ENCODE results near the gene RHPN2. TPM values are rescaled to one million over a fixed set of nuclear protein-coding genes. Genes with fewer than 3 reads are reported as not detected.

RHPN2 gene
- total and polyA plus RNA-seq, 2 of the 13 experiments (the other 11 are each of a cell fraction or from before 2014, with no cell fraction given), result 20.3 to 48.0 TPM

DNA sequence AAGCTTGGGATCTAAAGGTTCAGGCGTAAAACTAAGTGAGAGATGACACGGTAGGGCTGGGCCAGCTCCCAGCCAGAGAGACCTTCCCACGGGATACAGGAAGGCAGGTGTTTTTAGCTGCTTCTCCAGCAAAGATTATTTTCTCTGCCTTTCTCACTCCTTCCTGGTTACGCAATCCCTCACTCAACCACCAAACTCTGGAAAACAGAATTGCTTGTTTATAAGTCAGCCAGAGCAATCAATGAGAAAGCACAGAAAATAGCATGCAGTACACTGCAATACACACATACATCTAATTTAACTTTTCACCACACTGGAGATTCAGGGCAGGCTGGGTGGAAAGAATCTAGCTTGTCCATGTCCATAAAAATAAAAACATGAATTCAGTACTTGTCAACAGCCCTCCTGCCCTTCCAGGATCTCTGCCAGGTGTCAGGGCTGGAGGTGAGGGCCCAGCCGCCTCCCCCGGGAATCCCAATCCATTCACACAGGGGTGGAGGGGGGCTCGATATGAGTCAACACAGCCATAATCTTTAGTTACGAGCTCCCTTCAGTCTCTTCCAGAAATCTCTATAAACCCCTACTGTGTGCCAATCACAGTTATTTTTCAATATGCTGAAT, 12.2 kb downstream of the RHPN2 start (continued):
- TF ChIP-seq, protein P1, sequence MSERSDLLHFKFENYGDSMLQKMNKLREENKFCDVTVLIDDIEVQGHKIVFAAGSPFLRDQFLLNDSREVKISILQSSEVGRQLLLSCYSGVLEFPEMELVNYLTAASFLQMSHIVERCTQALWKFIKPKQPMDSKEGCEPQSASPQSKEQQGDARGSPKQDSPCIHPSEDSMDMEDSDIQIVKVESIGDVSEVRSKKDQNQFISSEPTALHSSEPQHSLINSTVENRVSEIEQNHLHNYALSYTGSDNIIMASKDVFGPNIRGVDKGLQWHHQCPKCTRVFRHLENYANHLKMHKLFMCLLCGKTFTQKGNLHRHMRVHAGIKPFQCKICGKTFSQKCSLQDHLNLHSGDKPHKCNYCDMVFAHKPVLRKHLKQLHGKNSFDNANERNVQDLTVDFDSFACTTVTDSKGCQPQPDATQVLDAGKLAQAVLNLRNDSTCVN (CRISPR knock-in tag; IDR thresholded peaks at IDR 0.05; ENCODE audit: borderline replicate concordance), result no peak
- TF ChIP-seq REPIN1 (CRISPR knock-in tag; IDR thresholded peaks at IDR 0.05; ENCODE audit: borderline replicate concordance, low read depth) (no peak), CREB1 (IDR thresholded peaks at IDR 0.05) (no peak), CREB1 (CRISPR knock-in tag; IDR thresholded peaks at IDR 0.05) (peak; percentile 39), NR2F6 (IDR thresholded peaks at IDR 0.05) (no peak), NR2F6 (CRISPR knock-in tag; IDR thresholded peaks at IDR 0.05) (peak; percentile 30; the same call in 1 of the 2 replicates), ZNF331 (CRISPR knock-in tag; IDR thresholded peaks at IDR 0.05) (peak; percentile 62; the same call in 1 of the 2 replicates), ZNF605 (CRISPR knock-in tag; IDR thresholded peaks at IDR 0.05) (peak; percentile 45; the same call in 1 of the 2 replicates), TGIF2 (CRISPR knock-in tag; IDR thresholded peaks at IDR 0.05) (no peak), FOXK1 (CRISPR knock-in tag; IDR thresholded peaks at IDR 0.05; ENCODE audit: borderline replicate concordance, low read depth) (peak; percentile 80; the same call in 1 of the 2 replicates), ZFP37 (CRISPR knock-in tag; IDR thresholded peaks at IDR 0.05; ENCODE audit: borderline replicate concordance) (no peak), ZBTB25 (CRISPR knock-in tag; IDR thresholded peaks at IDR 0.05) (peak; percentile 76; the same call in 1 of the 2 replicates), FOXP1 (IDR thresholded peaks at IDR 0.05) (no peak), FOXP1 (CRISPR knock-in tag; IDR thresholded peaks at IDR 0.05) (peak; percentile 88), NFKBIZ (CRISPR knock-in tag; IDR thresholded peaks at IDR 0.05) (no peak), SOX5 (CRISPR knock-in tag; IDR thresholded peaks at IDR 0.05; ENCODE audit: borderline replicate concordance) (peak; percentile 65; the same call in 1 of the 2 replicates), FLYWCH1 (CRISPR knock-in tag; IDR thresholded peaks at IDR 0.05) (no peak), THRA (CRISPR knock-in tag; IDR thresholded peaks at IDR 0.05; ENCODE audit: borderline replicate concordance) (peak; percentile 46; the same call in 1 of the 2 replicates), YEATS2 (CRISPR knock-in tag; IDR thresholded peaks at IDR 0.05; ENCODE audit: borderline replicate concordance) (peak; percentile 30; the same call in 1 of the 2 replicates), ZNF766 (CRISPR knock-in tag; IDR thresholded peaks at IDR 0.05; ENCODE audit: borderline replicate concordance) (no peak), ZNF614 (CRISPR knock-in tag; IDR thresholded peaks at IDR 0.05; ENCODE audit: borderline replicate concordance) (0 out of 2 replicates have a peak, but pooled peaks have one; percentile 82), SRF (IDR thresholded peaks at IDR 0.05; ENCODE audit: low read depth, low read length) (no peak), HOMEZ (CRISPR knock-in tag; IDR thresholded peaks at IDR 0.05; ENCODE audit: low read depth) (peak; percentile 62; the same call in 1 of the 2 replicates), ZNF143 (CRISPR knock-in tag; IDR thresholded peaks at IDR 0.05) (no peak)
- TF ChIP-seq, protein P2, sequence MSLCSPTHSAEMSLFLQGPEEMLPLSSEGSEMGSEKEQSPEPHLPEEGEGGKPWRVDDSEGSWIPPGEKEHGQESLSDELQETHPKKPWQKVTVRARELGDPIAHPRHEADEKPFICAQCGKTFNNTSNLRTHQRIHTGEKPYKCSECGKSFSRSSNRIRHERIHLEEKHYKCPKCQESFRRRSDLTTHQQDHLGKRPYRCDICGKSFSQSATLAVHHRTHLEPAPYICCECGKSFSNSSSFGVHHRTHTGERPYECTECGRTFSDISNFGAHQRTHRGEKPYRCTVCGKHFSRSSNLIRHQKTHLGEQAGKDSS (CRISPR knock-in tag; IDR thresholded peaks at IDR 0.05; ENCODE audit: borderline replicate concordance, low read depth), result no peak
- TF ChIP-seq, protein P3, sequence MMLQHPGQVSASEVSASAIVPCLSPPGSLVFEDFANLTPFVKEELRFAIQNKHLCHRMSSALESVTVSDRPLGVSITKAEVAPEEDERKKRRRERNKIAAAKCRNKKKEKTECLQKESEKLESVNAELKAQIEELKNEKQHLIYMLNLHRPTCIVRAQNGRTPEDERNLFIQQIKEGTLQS (CRISPR knock-in tag; IDR thresholded peaks at IDR 0.05), result no peak

Measured in HepG2 (cell line).